Coronary artery (tissue), 2 donors: ENCODE data around the gene HAX1.
"Not testable (repeated sequence)": the region's sequence is repeated elsewhere in the genome, so short reads cannot be mapped to it uniquely, and the experiment has no call there.

ENCODE experiments used
- DNase-seq: peaks from one replicate; pipeline ENCODE4 v3.0.0-alpha.2; 2017; ENCODE audit warnings: low spot score
- H3K27ac ChIP-seq, 2 donors: fragments of 200-600 bp; sonication (generic); one replicate each; pipeline ENCODE4 v1.5.1; 2016 to 2019
- H3K4me3 ChIP-seq: fragments of 200-600 bp; sonication (generic); 2 replicates; pipeline ENCODE4 v1.5.1; 2016; ENCODE audit warnings: mild to moderate bottlenecking, moderate library complexity
- TF ChIP-seq, protein P1 (sequence below): fragments of 200-600 bp; sonication (generic); IDR thresholded peaks from one replicate; pipeline ENCODE4 v1.5.1; 2019; ENCODE audit warnings: antibody characterized with exemption

Gene HAX1

DNA sequence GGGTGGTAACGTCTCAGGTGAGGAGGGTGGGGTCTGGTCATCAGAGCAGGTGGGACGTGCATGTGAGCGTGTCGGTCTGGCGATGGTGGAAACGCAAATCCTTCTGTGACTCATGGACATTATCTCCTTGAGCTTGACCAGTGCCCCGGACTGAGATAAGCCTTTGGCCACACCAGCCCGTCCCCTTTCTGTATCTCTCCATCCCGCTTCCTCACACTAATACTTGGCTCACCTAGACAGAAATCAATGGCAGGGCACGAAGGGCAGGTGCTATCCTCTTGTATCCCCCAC lies 40.6 kb downstream of the HAX1 start:
- TF ChIP-seq, protein P1, sequence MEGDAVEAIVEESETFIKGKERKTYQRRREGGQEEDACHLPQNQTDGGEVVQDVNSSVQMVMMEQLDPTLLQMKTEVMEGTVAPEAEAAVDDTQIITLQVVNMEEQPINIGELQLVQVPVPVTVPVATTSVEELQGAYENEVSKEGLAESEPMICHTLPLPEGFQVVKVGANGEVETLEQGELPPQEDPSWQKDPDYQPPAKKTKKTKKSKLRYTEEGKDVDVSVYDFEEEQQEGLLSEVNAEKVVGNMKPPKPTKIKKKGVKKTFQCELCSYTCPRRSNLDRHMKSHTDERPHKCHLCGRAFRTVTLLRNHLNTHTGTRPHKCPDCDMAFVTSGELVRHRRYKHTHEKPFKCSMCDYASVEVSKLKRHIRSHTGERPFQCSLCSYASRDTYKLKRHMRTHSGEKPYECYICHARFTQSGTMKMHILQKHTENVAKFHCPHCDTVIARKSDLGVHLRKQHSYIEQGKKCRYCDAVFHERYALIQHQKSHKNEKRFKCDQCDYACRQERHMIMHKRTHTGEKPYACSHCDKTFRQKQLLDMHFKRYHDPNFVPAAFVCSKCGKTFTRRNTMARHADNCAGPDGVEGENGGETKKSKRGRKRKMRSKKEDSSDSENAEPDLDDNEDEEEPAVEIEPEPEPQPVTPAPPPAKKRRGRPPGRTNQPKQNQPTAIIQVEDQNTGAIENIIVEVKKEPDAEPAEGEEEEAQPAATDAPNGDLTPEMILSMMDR, result no peak
- H3K27ac ChIP-seq, result no peak overlapping the region
- no peak for DNase-seq
- no peak overlapping the region for H3K4me3 ChIP-seq

DNA sequence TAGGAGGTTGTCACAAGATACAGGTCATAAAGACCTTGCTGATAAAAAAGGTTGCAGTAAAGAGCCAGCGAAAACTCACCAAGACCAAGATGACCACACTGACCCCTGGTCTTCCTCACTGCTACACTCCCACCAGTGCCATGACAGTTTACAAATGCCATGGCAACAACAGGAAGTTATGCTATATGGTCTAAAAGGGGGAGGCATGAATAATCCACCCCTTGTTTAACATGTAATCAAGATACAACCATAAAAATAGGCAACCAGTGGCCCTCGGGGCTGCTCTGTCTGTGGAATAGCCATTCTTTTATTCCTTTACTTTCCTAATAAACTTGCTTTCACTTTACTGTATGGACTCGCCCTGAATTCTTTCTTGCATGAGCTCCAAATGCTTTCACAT lies 41.8 kb downstream of the HAX1 start:
- not testable (repeated sequence) for H3K4me3 ChIP-seq, H3K27ac ChIP-seq, DNase-seq

DNA sequence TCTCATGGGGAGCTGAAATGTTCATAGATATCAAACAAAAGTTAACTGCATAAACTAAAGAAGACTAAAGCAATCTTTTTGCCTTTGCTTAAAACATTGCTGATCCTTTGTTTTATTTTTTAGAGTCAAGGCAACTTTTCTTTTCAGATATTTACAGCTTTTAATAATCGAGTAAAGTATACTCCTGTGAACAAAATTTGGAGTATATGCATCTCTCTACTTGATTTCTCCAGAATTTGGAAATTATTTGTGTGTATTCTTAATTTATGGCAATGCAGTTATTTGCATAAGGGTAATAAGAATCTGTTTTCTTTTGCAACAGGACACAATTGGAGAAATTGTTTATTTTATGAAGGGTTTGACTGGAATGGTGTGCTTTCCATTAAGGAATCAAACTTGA lies 44.3 kb downstream of the HAX1 start:
- no peak for DNase-seq
- TF ChIP-seq, protein P1, result no peak
- Histone ChIP-seq H3K4me3 (no peak overlapping the region), H3K27ac (no peak overlapping the region)

DNA sequence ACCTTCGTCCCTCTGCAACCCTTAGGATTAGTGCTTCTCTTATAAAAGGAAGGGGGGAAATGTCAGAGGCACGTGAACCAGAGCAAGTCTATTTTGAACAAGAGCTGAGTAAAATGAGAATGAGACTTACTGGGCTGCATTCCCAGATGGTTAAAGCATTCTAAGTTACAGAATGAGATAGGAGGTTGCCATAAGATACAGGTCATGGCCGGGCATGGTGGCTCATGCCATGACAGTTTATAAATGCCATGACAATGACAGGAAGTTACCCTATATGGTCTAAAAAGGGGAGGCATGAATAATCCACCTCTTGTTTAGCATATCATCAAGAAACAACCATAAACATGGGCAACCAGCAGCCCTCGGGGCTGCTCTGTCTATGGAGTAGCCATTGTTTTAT lies 46.0 kb downstream of the HAX1 start:
- DNase-seq, result no peak
- Histone ChIP-seq H3K4me3 (no peak overlapping the region), H3K27ac (no peak overlapping the region)
- TF ChIP-seq, protein P1, result no peak

DNA sequence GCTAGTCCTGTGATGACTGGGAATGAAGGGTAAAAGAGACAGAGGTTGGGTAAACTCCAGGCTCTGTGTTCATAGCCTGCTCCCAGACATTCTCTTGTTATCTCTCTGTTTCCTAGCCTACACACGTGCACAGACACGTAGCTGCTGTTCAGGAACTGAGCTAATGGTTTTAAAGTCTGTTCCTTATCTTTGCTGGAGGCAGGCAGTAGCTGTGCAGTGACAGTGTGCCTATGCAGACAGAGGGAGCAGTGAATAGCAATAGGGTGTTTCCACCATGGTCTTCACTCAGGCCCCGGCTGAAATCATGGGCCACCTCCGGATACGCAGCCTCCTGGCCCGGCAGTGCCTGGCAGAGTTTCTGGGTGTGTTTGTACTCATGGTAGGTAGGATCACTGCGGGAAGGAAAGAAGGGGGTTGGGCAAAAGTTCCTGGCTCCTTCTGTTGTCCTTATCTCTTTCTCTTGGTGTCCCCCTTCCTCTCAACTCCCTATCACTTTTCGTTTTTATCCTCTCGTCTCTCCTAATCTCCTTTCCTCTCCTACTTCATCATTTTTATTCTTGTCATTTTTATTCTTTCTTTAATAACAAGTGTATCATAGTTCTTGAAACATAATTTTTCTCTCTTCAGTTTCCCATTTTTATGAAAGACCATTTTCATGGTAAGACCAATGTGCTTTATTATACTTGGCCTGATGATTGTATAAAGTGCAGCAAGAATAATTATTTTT lies 48.6 kb downstream of the HAX1 start, which contains the start of gene AQP10:
Gene AQP10, plus strand, starts transcription at position 212 of the 727 bp plus-strand sequence. Its CDS starts 63 bp downstream, at position 275.
- no peak within 1 kb of the TSS for H3K4me3 ChIP-seq
- TF ChIP-seq, protein P1, result no peak
- H3K27ac ChIP-seq, result no peak within 1 kb of the TSS
- DNase-seq, result no peak

DNA sequence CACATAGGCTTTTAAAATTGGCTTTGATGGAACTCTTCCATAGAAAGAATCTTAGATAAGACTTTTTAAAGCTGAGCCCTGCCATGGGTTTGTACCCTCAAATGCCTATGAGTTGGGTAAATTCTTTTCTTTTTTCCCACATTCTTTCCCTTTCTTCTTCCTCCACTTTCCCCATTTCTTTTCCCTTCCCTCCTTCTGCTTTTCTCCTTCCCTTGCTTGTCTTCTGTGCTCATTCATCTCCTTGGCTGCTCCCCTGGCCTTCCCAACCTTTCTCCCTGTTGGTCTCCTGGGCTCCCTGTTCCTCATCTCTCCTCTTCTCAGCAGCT lies 49.1 kb downstream of the HAX1 start:
- DNase-seq, result not testable (repeated sequence)

DNA sequence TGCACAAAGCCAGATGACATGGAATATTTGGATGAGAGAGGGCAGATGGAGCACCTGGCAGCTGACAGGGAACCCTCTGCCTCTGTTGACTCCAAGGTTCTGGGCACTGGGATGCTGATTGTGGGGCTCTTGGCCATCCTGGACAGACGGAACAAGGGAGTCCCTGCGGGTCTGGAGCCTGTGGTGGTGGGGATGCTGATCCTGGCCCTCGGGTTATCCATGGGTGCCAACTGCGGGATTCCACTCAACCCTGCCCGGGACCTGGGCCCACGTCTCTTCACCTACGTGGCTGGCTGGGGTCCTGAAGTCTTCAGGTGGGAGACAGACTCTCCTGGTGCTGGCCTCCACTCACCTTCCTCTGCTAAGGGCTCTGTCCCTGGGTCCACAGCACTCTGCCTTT lies 51.1 kb downstream of the HAX1 start:
- DNase-seq, result no peak

More for the DNA sequence above, 49.1 kb downstream of the HAX1 start:
- not testable (repeated sequence) for H3K4me3 ChIP-seq, H3K27ac ChIP-seq

DNA sequence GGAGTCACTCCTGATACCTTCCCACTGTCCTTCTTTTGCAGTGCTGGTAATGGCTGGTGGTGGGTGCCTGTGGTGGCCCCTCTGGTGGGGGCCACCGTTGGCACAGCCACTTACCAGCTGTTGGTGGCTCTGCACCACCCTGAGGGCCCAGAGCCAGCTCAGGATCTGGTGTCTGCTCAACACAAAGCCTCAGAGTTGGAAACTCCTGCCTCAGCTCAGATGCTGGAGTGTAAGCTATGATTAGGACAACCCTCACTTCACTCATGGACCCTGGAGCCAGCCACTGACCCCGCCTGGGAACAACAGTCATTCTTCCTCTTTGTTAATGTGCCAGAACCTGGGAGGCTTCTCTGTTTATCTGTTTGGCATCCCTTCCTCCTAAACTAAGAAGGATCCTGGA lies 51.8 kb downstream of the HAX1 start:
- Histone ChIP-seq H3K4me3 (peak overlapping the region; percentile 84), H3K27ac (peak overlapping the region; percentile 98 to 100)
- no peak for DNase-seq
- TF ChIP-seq, protein P1, result no peak

More for the DNA sequence above, 51.1 kb downstream of the HAX1 start:
- TF ChIP-seq, protein P1, result no peak
- H3K4me3 ChIP-seq, result no peak overlapping the region
- H3K27ac ChIP-seq, result no peak overlapping the region
